ENCODE results near the gene CMPK1. TPM values are rescaled to one million over a fixed set of nuclear protein-coding genes. Genes with fewer than 3 reads are reported as not detected.
"Not testable (repeated sequence)": the region's sequence is repeated elsewhere in the genome, so short reads cannot be mapped to it uniquely, and the experiment has no call there.

The CMPK1 gene
- 100 to 1,000 TPM in 1 of 2 experiments, 10 to 100 TPM in 1; 90.8 to 108 TPM for total RNA-seq

GRCh38 chr1:47333578-47333921 is at the start of gene CMPK1:
TSS of gene CMPK1 (plus strand) at chr1:47333790. CDS start at chr1:47333946, 156 bp downstream.
- H3K4me3 Mint-ChIP-seq: peak within 1 kb of the TSS; percentile 93
- POLR2A ChIA-PET: interaction anchor here (0.6 to 1.1 kb wide), 4 partner anchors 16 to 842 kb away, joined by 3 to 10 read pairs (median 3); partner anchors contain the start of gene STIL

GRCh38 chr1:47288116-47288515 is 45.5 kb upstream of the CMPK1 start:
- POLR2A ChIA-PET, H3K27ac Mint-ChIP-seq: not testable (repeated sequence)
- CTCF ChIA-PET: interaction anchor here (1.5 kb wide), 1 partner anchor 26 kb away, joined by 5 read pairs; no protein-coding TSS in a partner anchor

More at GRCh38 chr1:47333578-47333921, at the start of gene CMPK1:
- H3K4me1 Mint-ChIP-seq: peaks cover 17% of the 10 kb centered on the region
- H3K27ac Mint-ChIP-seq: peak within 1 kb of the TSS; percentile 95
- H3K9me3 Mint-ChIP-seq: no peaks in the 10 kb centered on the region
- DNase-seq: peak; percentile 79
- H3K27me3 Mint-ChIP-seq: no peaks in the 10 kb centered on the region
- CTCF ChIA-PET: interaction anchor here (0.7 to 2.9 kb wide), 7 partner anchors 9 to 104 kb away, joined by 3 to 12 read pairs (median 6); partner anchors contain the start of gene STIL
- peaks cover 5% of the 10 kb centered on the region for H3K36me3 Mint-ChIP-seq (ENCODE audit: low read depth)

GRCh38 chr1:47294863-47295262 is 38.7 kb upstream of the CMPK1 start:
- H3K9me3 Mint-ChIP-seq, H3K4me3 Mint-ChIP-seq, CTCF ChIA-PET, H3K4me1 Mint-ChIP-seq, DNase-seq, H3K27me3 Mint-ChIP-seq, H3K27ac Mint-ChIP-seq: not testable (repeated sequence)
- POLR2A ChIA-PET: interaction anchor here (0.7 kb wide), 1 partner anchor 35 kb away, joined by 3 read pairs; no protein-coding TSS in a partner anchor
- H3K36me3 Mint-ChIP-seq (ENCODE audit: low read depth): peaks cover 37% of the 10 kb centered on the region

More at GRCh38 chr1:47288116-47288515, 45.5 kb upstream of the CMPK1 start:
- not testable (repeated sequence) for DNase-seq, H3K4me1 Mint-ChIP-seq, H3K9me3 Mint-ChIP-seq, H3K4me3 Mint-ChIP-seq, H3K27me3 Mint-ChIP-seq
- peaks cover 27% of the 10 kb centered on the region for H3K36me3 Mint-ChIP-seq (ENCODE audit: low read depth)

- ChIA-PET POLR2A (no interaction called here), CTCF (no interaction called here)
- DNase-seq: no peak
- Mint-ChIP-seq H3K27ac (no peak overlapping the region), H3K4me1 (peaks cover 7% of the 10 kb centered on the region), H3K9me3 (no peaks in the 10 kb centered on the region), H3K27me3 (no peaks in the 10 kb centered on the region), H3K36me3 (ENCODE audit: low read depth) (peaks cover 41% of the 10 kb centered on the region), H3K4me3 (no peak overlapping the region)
Measured at GRCh38 chr1:47295579-47295978, 38.0 kb upstream of the CMPK1 start.

GRCh38 chr1:47298025-47298699 is 35.4 kb upstream of the CMPK1 start:
- H3K4me1 Mint-ChIP-seq: peaks cover 6% of the 10 kb centered on the region
- no peak overlapping the region for H3K4me3 Mint-ChIP-seq
- CTCF ChIA-PET: interaction anchor here (0.7 kb wide), 2 partner anchors 16 to 69 kb away, joined by 3 to 8 read pairs; partner anchors contain the start of gene STIL

GRCh38 chr1:47302472-47302871 is 31.1 kb upstream of the CMPK1 start:
- Mint-ChIP-seq H3K27ac (no peak overlapping the region), H3K9me3 (no peaks in the 10 kb centered on the region), H3K4me3 (no peak overlapping the region), H3K27me3 (no peaks in the 10 kb centered on the region), H3K4me1 (peaks cover 14% of the 10 kb centered on the region), H3K36me3 (ENCODE audit: low read depth) (peaks cover 53% of the 10 kb centered on the region)
- DNase-seq: no peak
- ChIA-PET CTCF (no interaction called here), POLR2A (no interaction called here)

More at GRCh38 chr1:47298025-47298699, 35.4 kb upstream of the CMPK1 start:
- H3K9me3 Mint-ChIP-seq: no peaks in the 10 kb centered on the region
- no peaks in the 10 kb centered on the region for H3K27me3 Mint-ChIP-seq
- POLR2A ChIA-PET: no interaction called here
- no peak overlapping the region for H3K27ac Mint-ChIP-seq
- no peak for DNase-seq
- H3K36me3 Mint-ChIP-seq (ENCODE audit: low read depth): peaks cover 51% of the 10 kb centered on the region

GRCh38 chr1:47309427-47309826 is 24.2 kb upstream of the CMPK1 start:
- peaks cover 50% of the 10 kb centered on the region for H3K36me3 Mint-ChIP-seq (ENCODE audit: low read depth)
- no peaks in the 10 kb centered on the region for H3K9me3 Mint-ChIP-seq

GRCh38 chr1:47313915-47314664 is 19.5 kb upstream of the CMPK1 start, which contains the start of gene STIL:
TSS of gene STIL (minus strand) at chr1:47314147. CDS start at chr1:47310319, 3,828 bp downstream.
- H3K36me3 Mint-ChIP-seq (ENCODE audit: low read depth): peaks cover 29% of the 10 kb centered on the region
- H3K27me3 Mint-ChIP-seq: no peaks in the 10 kb centered on the region
- POLR2A ChIA-PET: interaction anchor here (0.7 to 1.3 kb wide), 3 partner anchors 18 to 647 kb away, joined by 3 to 10 read pairs (median 4); partner anchors contain the start of gene CMPK1
- DNase-seq: peak; percentile 99
- peak within 1 kb of the TSS; percentile 93 for H3K4me3 Mint-ChIP-seq
- H3K9me3 Mint-ChIP-seq: no peaks in the 10 kb centered on the region
- H3K27ac Mint-ChIP-seq: peak within 1 kb of the TSS; percentile 92
- H3K4me1 Mint-ChIP-seq: peaks cover 30% of the 10 kb centered on the region
- CTCF ChIA-PET: interaction anchor here (0.6 to 1.4 kb wide), 11 partner anchors 9 to 424 kb away, joined by 3 to 9 read pairs (median 4); partner anchors contain the start of genes CMPK1 and FOXD2

More at GRCh38 chr1:47309427-47309826, 24.2 kb upstream of the CMPK1 start:
- CTCF ChIA-PET: interaction anchor here (0.7 kb wide), 1 partner anchor 10 kb away, joined by 3 read pairs; no protein-coding TSS in a partner anchor
- DNase-seq: no peak
- Mint-ChIP-seq H3K27ac (no peak overlapping the region), H3K27me3 (no peaks in the 10 kb centered on the region), H3K4me1 (peaks cover 36% of the 10 kb centered on the region), H3K4me3 (no peak overlapping the region)
- POLR2A ChIA-PET: no interaction called here

- no peak for DNase-seq
- no peaks in the 10 kb centered on the region for H3K9me3 Mint-ChIP-seq
- no peaks in the 10 kb centered on the region for H3K27me3 Mint-ChIP-seq
- POLR2A ChIA-PET: interaction anchor here (0.8 kb wide), 1 partner anchor 16 kb away, joined by 3 read pairs; the partner anchor contains the start of gene CMPK1
- H3K27ac Mint-ChIP-seq: no peak overlapping the region
- peaks cover 9% of the 10 kb centered on the region for H3K36me3 Mint-ChIP-seq (ENCODE audit: low read depth)
- no peak overlapping the region for H3K4me3 Mint-ChIP-seq
- peaks cover 8% of the 10 kb centered on the region for H3K4me1 Mint-ChIP-seq
- CTCF ChIA-PET: interaction anchor here (1.2 to 1.4 kb wide), 2 partner anchors 16 to 24 kb away, joined by 3 to 9 read pairs; partner anchors contain the start of gene CMPK1
Measured at GRCh38 chr1:47317841-47318240, 15.7 kb upstream of the CMPK1 start.

GRCh38 chr1:47319968-47320367 is 13.6 kb upstream of the CMPK1 start:
- POLR2A ChIA-PET: not testable (repeated sequence)

GRCh38 chr1:47323599-47324031 is 10.0 kb upstream of the CMPK1 start:
- no peaks in the 10 kb centered on the region for H3K36me3 Mint-ChIP-seq (ENCODE audit: low read depth)
- POLR2A ChIA-PET: no interaction called here
- no peaks in the 10 kb centered on the region for H3K9me3 Mint-ChIP-seq
- no peak for DNase-seq
- H3K4me1 Mint-ChIP-seq: no peaks in the 10 kb centered on the region
- H3K27me3 Mint-ChIP-seq: no peaks in the 10 kb centered on the region
- H3K4me3 Mint-ChIP-seq: no peak overlapping the region
- no peak overlapping the region for H3K27ac Mint-ChIP-seq
- CTCF ChIA-PET: interaction anchor here (0.5 to 3.8 kb wide), 4 partner anchors 10 to 145 kb away, joined by 3 to 12 read pairs (median 6); partner anchors contain the start of genes CMPK1, FOXD2 and STIL

More at GRCh38 chr1:47319968-47320367, 13.6 kb upstream of the CMPK1 start:
- H3K4me3 Mint-ChIP-seq; H3K36me3 Mint-ChIP-seq (ENCODE audit: low read depth); H3K27ac Mint-ChIP-seq; CTCF ChIA-PET; DNase-seq; H3K27me3 Mint-ChIP-seq; H3K4me1 Mint-ChIP-seq; H3K9me3 Mint-ChIP-seq: not testable (repeated sequence)

GRCh38 chr1:47324682-47325081 is 8.9 kb upstream of the CMPK1 start:
- H3K36me3 Mint-ChIP-seq (ENCODE audit: low read depth): no peaks in the 10 kb centered on the region
- H3K4me1 Mint-ChIP-seq: no peaks in the 10 kb centered on the region
- H3K9me3 Mint-ChIP-seq: no peaks in the 10 kb centered on the region
- H3K4me3 Mint-ChIP-seq: no peak overlapping the region
- ChIA-PET CTCF (interaction anchor here (1.0 to 3.8 kb wide), 4 partner anchors 9 to 146 kb away, joined by 3 to 12 read pairs (median 6); partner anchors contain the start of genes CMPK1 and STIL), POLR2A (no interaction called here)
- H3K27me3 Mint-ChIP-seq: no peaks in the 10 kb centered on the region
- no peak for DNase-seq
- H3K27ac Mint-ChIP-seq: no peak overlapping the region

Measured in activated CD4-positive, alpha-beta T cell treated with anti-CD3 and anti-CD28 coated beads, Interleukin-2, amount 10 ng/mL, durations not matched to agents 7 days and 5 days (primary cell).